Astrocyte of the cerebellum (primary cell): Measurements from ENCODE around the gene ERBB4.
A peak's percentile ranks its signal among the peaks of the same experiment; 100 is the strongest.

Experiments
- DNase-seq: peaks from one replicate; pipeline ENCODE4 v3.0.0-alpha.2; 2011; ENCODE audit warnings: low read depth
- H3K4me3 ChIP-seq: 2 replicates; pipeline ENCODE4 v1.5.1; 2011; ENCODE audit warnings: mild to moderate bottlenecking, low read depth, low read length, moderate library complexity
- in situ Hi-C: cut with HindIII; loops from 2 replicates; pipeline ENCODE4 v1.10.0; 2017; ENCODE audit warnings: low sequenced_read_pairs
- TF ChIP-seq, protein P1 (sequence below): IDR thresholded peaks from 2 replicates; pipeline ENCODE4 v1.5.1; 2012; ENCODE audit warnings: low read length, low read depth, moderate library complexity, mild to moderate bottlenecking; ENCODE audit errors: missing control alignments

ERBB4 gene

DNA sequence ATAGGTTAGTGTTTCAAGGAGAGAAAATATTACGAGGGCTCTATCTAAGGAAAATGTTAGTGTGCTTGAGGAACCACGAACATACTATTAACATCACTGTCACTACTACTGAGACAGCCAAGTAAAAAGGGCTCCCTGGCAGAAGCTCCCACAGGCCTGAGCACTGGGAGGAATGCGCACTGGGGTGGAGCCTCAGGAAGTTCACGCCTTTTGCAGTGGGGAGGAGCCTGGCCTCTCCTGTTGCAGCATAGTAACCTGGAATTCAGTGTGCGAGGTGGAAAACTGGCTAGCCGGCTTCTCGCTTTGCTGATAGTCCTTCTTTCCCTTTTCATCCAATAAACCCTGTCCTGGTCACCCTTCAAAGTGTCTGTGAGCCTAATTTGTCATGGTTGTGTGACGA is 250.3 kb downstream of the ERBB4 start:
- no peak overlapping the region for H3K4me3 ChIP-seq
- in situ Hi-C loops, result no loop called here
- TF ChIP-seq, protein P1, sequence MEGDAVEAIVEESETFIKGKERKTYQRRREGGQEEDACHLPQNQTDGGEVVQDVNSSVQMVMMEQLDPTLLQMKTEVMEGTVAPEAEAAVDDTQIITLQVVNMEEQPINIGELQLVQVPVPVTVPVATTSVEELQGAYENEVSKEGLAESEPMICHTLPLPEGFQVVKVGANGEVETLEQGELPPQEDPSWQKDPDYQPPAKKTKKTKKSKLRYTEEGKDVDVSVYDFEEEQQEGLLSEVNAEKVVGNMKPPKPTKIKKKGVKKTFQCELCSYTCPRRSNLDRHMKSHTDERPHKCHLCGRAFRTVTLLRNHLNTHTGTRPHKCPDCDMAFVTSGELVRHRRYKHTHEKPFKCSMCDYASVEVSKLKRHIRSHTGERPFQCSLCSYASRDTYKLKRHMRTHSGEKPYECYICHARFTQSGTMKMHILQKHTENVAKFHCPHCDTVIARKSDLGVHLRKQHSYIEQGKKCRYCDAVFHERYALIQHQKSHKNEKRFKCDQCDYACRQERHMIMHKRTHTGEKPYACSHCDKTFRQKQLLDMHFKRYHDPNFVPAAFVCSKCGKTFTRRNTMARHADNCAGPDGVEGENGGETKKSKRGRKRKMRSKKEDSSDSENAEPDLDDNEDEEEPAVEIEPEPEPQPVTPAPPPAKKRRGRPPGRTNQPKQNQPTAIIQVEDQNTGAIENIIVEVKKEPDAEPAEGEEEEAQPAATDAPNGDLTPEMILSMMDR, result no peak
- no peak for DNase-seq

- TF ChIP-seq, protein P1, result no peak
- DNase-seq, result no peak
- H3K4me3 ChIP-seq, result no peak overlapping the region
- in situ Hi-C loops, result no loop called here
Measured at GRCh38 chr2:212284166-212284565, 254.4 kb downstream of the ERBB4 start.

DNA sequence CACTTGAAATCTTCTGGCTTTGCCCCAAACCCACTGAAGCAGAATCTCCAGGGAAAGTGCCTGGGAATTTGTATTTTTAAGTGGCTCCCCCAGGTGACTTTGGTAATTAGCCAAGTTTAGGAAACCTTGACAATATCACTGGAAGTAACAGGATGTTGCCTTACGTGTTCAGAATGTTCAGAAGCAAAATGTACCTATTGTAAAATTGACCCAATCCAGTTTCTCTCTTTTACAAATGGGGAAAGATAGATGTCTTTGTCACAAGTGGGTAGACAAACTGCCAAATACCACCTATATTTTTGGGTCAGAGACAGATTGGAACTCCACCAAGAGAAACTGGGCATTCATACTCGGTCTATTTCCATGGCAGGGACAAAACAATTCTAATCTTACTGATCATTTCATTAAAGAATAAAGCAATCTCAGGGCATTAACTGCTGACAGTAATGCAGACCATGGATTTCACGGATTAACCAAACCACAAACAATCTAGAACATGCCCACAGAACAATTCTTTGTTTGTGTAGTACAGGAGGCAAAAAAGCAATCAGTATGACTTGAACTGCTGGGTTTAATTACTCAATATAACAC is 255.8 kb downstream of the ERBB4 start:
- TF ChIP-seq, protein P1, result no peak
- in situ Hi-C loops, result no loop called here
- H3K4me3 ChIP-seq, result no peak overlapping the region
- DNase-seq, result peak; percentile 24

- no peak for DNase-seq
- H3K4me3 ChIP-seq, result no peak overlapping the region
- TF ChIP-seq, protein P1, result no peak
- in situ Hi-C loops, result no loop called here
Measured at GRCh38 chr2:212276813-212277212, 261.8 kb downstream of the ERBB4 start.

DNA sequence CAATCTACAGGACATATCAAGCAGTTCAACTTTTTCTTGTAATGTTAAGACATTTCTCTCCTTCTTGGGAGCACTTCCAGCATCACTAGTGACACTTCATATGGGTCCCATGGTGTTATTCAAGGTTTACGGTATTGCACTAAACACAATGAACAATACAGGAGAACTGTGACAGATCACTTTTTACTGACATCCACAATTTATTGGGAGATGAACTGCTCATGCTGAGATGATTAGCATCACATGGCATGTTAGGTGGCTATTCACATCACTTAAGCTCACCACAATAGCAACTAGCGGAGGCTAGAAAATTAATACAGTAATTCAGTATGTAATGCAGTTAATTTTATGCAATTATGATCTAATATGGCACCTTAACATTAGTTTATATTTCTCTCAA is 264.4 kb downstream of the ERBB4 start:
- in situ Hi-C loops, result no loop called here
- TF ChIP-seq, protein P1, result no peak
- H3K4me3 ChIP-seq, result no peak overlapping the region
- DNase-seq, result no peak

- TF ChIP-seq, protein P1, result no peak
- no peak for DNase-seq
- in situ Hi-C loops, result no loop called here
- H3K4me3 ChIP-seq, result no peak overlapping the region
Measured at GRCh38 chr2:212271583-212271982, 267.0 kb downstream of the ERBB4 start.
